ENCODE measurements around the gene UGCG.

UGCG gene

GRCh38 chr9:111963995-111964394 is 67.4 kb downstream of the UGCG start:
- H3K4me3 ChIP-seq (ENCODE audit: control insufficient read depth, low read depth, low read length): no peak overlapping the region
- TF ChIP-seq, protein P1, sequence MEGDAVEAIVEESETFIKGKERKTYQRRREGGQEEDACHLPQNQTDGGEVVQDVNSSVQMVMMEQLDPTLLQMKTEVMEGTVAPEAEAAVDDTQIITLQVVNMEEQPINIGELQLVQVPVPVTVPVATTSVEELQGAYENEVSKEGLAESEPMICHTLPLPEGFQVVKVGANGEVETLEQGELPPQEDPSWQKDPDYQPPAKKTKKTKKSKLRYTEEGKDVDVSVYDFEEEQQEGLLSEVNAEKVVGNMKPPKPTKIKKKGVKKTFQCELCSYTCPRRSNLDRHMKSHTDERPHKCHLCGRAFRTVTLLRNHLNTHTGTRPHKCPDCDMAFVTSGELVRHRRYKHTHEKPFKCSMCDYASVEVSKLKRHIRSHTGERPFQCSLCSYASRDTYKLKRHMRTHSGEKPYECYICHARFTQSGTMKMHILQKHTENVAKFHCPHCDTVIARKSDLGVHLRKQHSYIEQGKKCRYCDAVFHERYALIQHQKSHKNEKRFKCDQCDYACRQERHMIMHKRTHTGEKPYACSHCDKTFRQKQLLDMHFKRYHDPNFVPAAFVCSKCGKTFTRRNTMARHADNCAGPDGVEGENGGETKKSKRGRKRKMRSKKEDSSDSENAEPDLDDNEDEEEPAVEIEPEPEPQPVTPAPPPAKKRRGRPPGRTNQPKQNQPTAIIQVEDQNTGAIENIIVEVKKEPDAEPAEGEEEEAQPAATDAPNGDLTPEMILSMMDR (conservative IDR thresholded peaks at IDR 0.05; ENCODE audit: control insufficient read depth, insufficient read depth, low read depth, low read length): no peak
- no peak for DNase-seq (ENCODE audit: low read depth)

GRCh38 chr9:111965566-111966019 is 69.0 kb downstream of the UGCG start:
- DNase-seq (ENCODE audit: low read depth): peak; percentile 99
- TF ChIP-seq, protein P1 (conservative IDR thresholded peaks at IDR 0.05; ENCODE audit: control insufficient read depth, insufficient read depth, low read depth, low read length): no peak
- H3K4me3 ChIP-seq (ENCODE audit: control insufficient read depth, low read depth, low read length): no peak overlapping the region

DNA sequence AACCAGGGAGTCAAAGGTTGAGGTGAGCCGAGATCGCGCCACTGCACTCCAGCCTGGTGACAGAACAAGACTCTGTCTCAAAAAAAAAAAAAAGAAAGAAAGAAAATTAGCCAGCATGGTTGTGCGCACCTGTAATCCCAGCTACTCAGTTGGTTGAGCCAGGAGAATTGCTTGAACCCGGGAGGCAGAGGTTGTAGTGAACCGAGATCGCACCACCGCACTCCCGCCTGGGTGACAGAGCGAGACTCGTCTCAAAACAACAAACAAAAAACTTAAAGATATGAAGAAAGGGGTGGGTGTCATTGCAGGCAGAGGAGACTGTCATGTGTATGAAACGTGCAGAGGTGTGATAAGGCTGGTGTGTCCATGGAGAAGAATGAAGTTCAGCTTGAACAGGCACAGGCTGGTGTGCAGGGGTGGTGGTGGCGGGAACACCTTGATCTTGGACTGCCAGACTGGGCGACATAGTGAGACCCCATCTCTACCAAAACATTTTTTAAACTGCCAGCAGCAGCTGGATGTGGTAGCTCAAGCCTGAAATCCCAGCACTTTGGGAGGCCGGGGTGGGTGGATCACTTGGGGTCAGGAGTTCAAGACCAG is 69.6 kb downstream of the UGCG start:
- no peak overlapping the region for H3K4me3 ChIP-seq (ENCODE audit: control insufficient read depth, low read depth, low read length)
- DNase-seq (ENCODE audit: low read depth): no peak
- TF ChIP-seq, protein P1 (conservative IDR thresholded peaks at IDR 0.05; ENCODE audit: control insufficient read depth, insufficient read depth, low read depth, low read length): no peak

DNA sequence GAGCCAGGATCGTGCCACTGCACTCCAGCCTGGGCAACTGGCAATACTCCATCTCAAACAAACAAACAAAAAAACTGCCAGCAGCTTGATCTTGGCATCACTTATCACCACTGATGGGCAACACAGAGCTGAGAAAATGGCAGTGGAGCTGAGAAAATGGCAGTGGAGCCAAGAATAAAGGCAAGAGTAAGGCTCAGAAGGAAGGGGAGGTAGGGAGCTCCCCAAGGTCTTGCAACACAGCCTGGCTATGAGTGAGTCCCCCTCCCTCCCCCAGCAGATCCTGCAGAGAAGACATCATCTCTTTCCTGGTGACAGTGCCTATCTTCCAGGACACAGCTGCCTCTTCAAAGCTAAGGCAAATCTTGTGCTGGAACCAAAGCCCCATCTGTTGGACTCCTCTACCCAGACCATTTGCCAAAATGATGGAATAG is 70.3 kb downstream of the UGCG start:
- no peak overlapping the region for H3K4me3 ChIP-seq (ENCODE audit: control insufficient read depth, low read depth, low read length)
- DNase-seq (ENCODE audit: low read depth): peak; percentile 81
- TF ChIP-seq, protein P1 (conservative IDR thresholded peaks at IDR 0.05; ENCODE audit: control insufficient read depth, insufficient read depth, low read depth, low read length): no peak

DNA sequence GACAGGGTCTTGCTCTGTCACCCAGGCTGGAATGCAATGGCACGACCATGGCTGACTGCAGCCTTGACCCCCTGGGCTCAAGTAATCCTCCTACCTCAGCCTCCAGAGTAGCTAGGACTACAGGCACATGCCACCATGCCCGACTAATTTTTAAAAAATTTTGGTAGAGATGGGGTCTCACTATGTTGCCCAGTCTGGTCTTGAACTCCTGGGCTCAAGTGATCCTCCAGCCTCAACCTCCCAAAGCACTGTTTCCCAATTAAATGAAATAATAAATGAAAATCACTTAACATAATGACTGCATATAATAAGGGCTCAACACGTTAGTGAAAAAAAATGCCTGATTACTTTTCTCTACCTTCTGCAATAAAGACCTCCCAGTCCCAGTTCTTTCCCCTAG is 71.0 kb downstream of the UGCG start:
- TF ChIP-seq, protein P1 (conservative IDR thresholded peaks at IDR 0.05; ENCODE audit: control insufficient read depth, insufficient read depth, low read depth, low read length): no peak
- no peak for DNase-seq (ENCODE audit: low read depth)
- H3K4me3 ChIP-seq (ENCODE audit: control insufficient read depth, low read depth, low read length): no peak overlapping the region

DNA sequence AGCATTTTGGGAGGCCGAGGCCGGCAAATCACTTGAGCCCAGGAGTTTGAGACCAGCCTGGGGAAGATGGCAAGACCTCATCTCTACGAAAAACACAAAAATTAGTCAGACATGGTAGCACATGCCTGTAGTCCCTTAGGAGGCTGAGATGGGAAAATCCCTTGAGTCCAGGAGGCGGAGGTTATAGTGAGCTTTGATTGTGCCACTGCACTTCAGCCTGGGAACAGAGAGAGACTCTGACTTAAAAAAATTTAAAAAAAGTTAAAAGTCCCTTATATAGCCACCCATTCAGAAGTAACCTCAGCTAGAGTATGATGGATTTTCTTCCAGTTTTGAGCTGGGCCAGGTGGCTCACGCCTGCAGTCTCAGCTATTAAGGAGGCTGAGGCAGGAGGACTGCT is 72.4 kb downstream of the UGCG start:
- H3K4me3 ChIP-seq (ENCODE audit: control insufficient read depth, low read depth, low read length): no peak overlapping the region
- DNase-seq (ENCODE audit: low read depth): peak; percentile 94
- TF ChIP-seq, protein P1 (conservative IDR thresholded peaks at IDR 0.05; ENCODE audit: control insufficient read depth, insufficient read depth, low read depth, low read length): no peak

DNA sequence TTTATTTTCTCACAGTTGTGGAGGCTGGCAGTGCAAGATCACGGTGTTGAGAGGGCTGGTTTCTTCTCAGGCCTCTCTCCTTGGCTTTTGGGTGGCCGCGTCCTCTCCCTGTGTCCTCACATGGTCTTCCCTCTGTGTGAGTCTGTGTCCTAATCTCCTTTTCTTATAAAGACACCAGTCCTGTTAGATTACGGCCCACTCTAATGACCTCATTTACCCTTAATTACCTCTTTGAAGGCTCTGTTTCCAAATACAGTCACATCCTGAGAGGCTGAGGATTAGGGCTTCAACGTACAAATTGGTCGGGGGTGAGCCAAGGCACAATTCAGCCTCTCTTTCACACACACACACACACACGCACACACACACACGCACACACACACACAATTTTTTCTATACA is 73.0 kb downstream of the UGCG start:
- no peak for DNase-seq (ENCODE audit: low read depth)
- no peak overlapping the region for H3K4me3 ChIP-seq (ENCODE audit: control insufficient read depth, low read depth, low read length)
- TF ChIP-seq, protein P1 (conservative IDR thresholded peaks at IDR 0.05; ENCODE audit: control insufficient read depth, insufficient read depth, low read depth, low read length): no peak

All from fibroblast of mammary gland (primary cell).